Right cardiac atrium (tissue), 5 donors: ENCODE measurements around the gene TRAF7. TPM values are rescaled to one million over a fixed set of nuclear protein-coding genes. Genes with fewer than 3 reads are reported as not detected.

Experiments used
- ATAC-seq, 2 donors: fragments of 200-7000 bp; cut with Tn5 transposase; one replicate each; pipeline versions ENCODE4 v1.8.0 to v1.9.1; 2020; ENCODE audit warnings: moderate library complexity in 2 of 2, mild to moderate bottlenecking in 1 of 2
- DNase-seq, 3 donors: peaks; one replicate each; pipeline ENCODE4 v3.0.0-alpha.2; 2020
- H3K27ac ChIP-seq: one replicate; pipeline ENCODE4 v1.5.1; 2013; ENCODE audit warnings: mild to moderate bottlenecking, low read length, control low read depth, moderate library complexity
- H3K27me3 ChIP-seq: one replicate; pipeline ENCODE4 v1.6.1; 2013; ENCODE audit not compliant: control insufficient read depth, insufficient read depth
- H3K4me1 ChIP-seq: one replicate; pipeline ENCODE4 v1.6.1; 2013; ENCODE audit warnings: low read length; ENCODE audit not compliant: control insufficient read depth, insufficient read depth
- H3K4me3 ChIP-seq: one replicate; pipeline ENCODE4 v1.5.1; 2013; ENCODE audit warnings: low read length, control low read depth
- H3K9me3 ChIP-seq: one replicate; pipeline ENCODE4 v1.6.1; 2013; ENCODE audit warnings: low read length; ENCODE audit not compliant: control insufficient read depth
- WGBS: extraction: QIAGEN DNeasy Blood & Tissue Kit; methylation state at CpG from one replicate; pipeline ENCODE4 v1.1.7; 2013; 5-methylcytosine and 5-hydroxymethylcytosine counted together
- intact Hi-C, 4 donors: fragments of 100-400 bp; cut with DNase I; formaldehyde crosslinking; loops; one replicate each; pipeline versions ENCODE4 v1.11.0 to v1.14.0; 2022 to 2023
- polyA plus RNA-seq: library from polyadenylated mRNA; stranded (reverse); fragments of 200-250 nt; gene quantifications from one replicate; pipeline ENCODE4 v1.2.3, GENCODE V29; 2013
- total RNA-seq, 4 donors: library from RNA; stranded (reverse); fragmentation: NEBNext Ultra II Directional; extraction: Animal tissue kit (Norgen Biotek cat#: 25700); gene quantifications; one replicate each; pipeline ENCODE4 v1.2.1, GENCODE V29; 2021
- donor health status: healthy with polysubstance abuse.
- donor health status: DM: no; HTN: yes; CAD: no.
- donor health status: DM: no; HTN: no; CAD: no.
- donor health status: DM: no; HTN: yes; CAD: no; lungs with severe emphysema.
- donor health status: DM: yes; HTN: yes; CAD: no.

TRAF7 gene
- total and polyA plus RNA-seq, 5 donors, result 17.7 to 39.2 (median 31.1) TPM

DNA sequence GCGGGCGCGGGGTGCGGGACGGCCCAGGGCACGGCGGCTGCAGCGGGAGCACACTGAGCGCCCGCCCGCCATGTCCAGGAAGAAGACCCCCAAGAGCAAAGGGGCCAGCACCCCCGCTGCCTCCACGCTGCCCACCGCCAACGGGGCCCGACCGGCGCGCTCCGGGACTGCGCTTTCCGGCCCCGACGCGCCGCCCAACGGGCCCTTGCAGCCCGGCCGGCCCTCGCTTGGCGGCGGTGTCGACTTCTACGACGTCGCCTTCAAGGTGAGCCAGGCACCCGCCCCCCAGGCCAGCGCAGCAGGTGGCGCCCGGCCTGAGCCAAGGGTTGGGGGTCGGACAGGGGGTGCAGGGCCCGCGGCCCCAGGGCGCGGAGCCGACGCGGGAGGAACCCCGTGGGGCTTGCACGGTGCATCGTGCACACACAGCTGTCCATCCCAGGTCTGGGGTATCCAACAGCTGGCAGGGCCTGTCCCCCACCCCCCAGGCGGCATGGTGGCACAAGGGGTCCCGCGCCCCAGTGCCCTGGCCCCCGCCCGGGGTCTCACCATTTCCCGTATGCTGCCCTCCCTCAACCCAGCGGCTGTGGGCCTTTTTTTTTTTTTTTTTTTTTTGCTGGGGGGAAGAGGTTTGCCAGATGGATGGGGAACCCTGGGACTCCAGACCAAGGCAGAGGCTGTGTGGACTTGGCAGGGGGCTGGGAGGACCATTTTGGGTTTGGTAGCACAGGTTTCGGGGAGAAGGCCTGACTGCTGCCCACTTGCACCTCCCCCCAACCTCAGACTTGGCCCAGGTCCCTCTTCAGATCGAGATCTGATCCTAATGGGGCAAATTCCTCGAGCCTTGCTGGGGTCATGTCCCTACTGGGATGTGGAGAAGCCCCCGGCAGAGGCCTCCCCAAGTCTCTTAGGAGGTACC, 6.6 kb upstream of the TRAF7 start:
- H3K27me3 ChIP-seq, result no peaks in the 10 kb centered on the region
- WGBS, result 3% methylated on average over 62 of the region's 62 CpGs
- H3K4me3 ChIP-seq, result peak overlapping the region; percentile 55
- H3K27ac ChIP-seq, result no peak overlapping the region
- peaks cover 9% of the 10 kb centered on the region for H3K4me1 ChIP-seq
- H3K9me3 ChIP-seq, result no peaks in the 10 kb centered on the region
- DNase-seq (peak in 2 of 3 donors; percentile 25 to 65), ATAC-seq (no peak)
- intact Hi-C loops, result loop anchor here in 1 of 4 donors (10.0 kb wide), 1 partner anchor 124 kb away; the partner anchor contains the start of gene NHERF2

DNA sequence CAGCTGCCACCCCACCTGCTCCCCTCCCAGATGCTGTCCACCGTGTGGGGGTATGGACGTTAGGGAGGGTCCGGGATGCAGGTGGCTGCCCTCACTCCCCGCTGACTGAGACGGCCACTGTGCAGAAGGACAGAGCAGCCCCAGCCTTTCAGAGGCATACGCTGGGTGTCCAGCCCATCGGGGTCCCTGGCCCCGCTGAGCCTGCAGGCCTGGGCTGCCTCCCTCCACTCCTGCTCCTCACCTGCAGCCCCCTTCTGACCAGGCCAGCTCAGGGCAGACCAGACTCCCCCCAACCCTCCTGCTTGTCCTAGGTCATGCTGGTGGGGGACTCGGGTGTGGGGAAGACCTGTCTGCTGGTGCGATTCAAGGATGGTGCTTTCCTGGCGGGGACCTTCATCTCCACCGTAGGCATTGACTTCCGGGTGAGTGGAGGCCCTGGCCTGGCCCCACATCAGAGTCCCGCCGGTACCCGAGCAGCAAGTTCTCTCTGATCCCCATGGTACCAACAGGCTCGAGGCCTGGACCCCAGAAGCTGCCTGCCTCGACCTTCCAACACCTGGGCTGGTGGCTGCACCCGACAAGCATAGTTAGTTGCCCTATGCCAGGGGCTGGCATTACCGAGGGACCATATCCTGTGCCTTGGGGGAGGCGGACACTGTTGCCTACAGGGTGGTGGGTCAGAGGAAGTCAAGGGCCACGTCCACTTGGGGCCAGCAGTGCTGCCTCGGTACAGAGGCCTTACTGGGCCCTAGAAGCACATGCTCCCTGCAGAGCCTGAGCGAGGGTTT, 5.8 kb upstream of the TRAF7 start:
- DNase-seq (peak in 2 of 3 donors; percentile 20 to 56), ATAC-seq (no peak)
- Histone ChIP-seq H3K4me1 (peaks cover 11% of the 10 kb centered on the region), H3K27ac (no peak overlapping the region), H3K27me3 (no peaks in the 10 kb centered on the region), H3K4me3 (no peak overlapping the region), H3K9me3 (no peaks in the 10 kb centered on the region)
- 68% methylated on average over 24 of the region's 24 CpGs for whole genome bisulfite sequencing
- intact Hi-C loops, result loop anchor here in 2 of 4 donors (5.0 to 10.0 kb wide), 3 partner anchors 55 to 148 kb away; partner anchors contain the start of genes MLST8 (in 1 of the 2) and NHERF2 (in 1 of the 2)

DNA sequence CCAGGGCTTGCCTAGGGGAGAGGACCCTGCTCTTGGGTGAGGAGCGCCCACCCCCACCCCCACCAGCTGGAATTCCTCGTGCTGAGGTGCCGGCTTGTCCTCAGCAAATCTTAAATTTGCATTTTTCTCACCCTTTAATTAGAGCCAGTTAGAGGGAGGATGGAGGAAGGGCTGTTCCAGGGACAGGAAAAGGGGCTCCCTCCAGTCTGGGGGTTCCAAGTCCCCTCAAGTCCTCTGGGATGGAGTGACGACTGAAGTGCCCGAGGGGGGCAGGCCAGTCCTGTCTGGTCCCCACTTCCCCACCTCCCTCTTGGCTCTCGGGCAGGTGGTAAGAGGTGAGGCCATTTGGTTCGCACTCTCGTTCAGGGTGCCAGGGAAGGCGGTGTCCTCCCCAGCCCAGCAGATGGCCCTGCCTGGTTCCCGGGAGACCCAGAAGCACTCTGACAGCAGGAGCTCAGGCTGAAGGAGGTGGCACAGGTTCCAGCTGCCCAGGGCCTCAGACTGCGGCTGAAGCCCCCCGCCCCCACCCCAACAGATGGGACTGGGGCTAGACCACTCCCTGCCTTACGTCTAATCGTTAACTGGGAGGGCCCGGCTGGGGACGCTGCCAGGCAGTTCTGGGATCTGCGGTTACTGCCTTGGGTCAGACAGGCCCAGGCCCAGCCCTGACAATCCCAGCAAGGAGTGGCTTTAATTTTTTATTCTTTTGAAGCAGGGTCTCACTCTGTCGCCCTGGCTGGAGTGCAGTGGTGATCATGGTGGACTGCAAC, 5.0 kb upstream of the TRAF7 start:
- no peaks in the 10 kb centered on the region for H3K9me3 ChIP-seq
- intact Hi-C loops, result loop anchor here in 1 of 4 donors (5.0 to 10.0 kb wide), 2 partner anchors 54 to 148 kb away; partner anchors contain the start of gene MLST8
- WGBS, result 58% methylated on average over 18 of the region's 18 CpGs
- no peaks in the 10 kb centered on the region for H3K27me3 ChIP-seq
- ATAC-seq, result no peak
- H3K27ac ChIP-seq, result no peak overlapping the region
- no peak overlapping the region for H3K4me3 ChIP-seq
- peak in 2 of 3 donors; percentile 24 to 69 for DNase-seq
- H3K4me1 ChIP-seq, result peaks cover 11% of the 10 kb centered on the region

DNA sequence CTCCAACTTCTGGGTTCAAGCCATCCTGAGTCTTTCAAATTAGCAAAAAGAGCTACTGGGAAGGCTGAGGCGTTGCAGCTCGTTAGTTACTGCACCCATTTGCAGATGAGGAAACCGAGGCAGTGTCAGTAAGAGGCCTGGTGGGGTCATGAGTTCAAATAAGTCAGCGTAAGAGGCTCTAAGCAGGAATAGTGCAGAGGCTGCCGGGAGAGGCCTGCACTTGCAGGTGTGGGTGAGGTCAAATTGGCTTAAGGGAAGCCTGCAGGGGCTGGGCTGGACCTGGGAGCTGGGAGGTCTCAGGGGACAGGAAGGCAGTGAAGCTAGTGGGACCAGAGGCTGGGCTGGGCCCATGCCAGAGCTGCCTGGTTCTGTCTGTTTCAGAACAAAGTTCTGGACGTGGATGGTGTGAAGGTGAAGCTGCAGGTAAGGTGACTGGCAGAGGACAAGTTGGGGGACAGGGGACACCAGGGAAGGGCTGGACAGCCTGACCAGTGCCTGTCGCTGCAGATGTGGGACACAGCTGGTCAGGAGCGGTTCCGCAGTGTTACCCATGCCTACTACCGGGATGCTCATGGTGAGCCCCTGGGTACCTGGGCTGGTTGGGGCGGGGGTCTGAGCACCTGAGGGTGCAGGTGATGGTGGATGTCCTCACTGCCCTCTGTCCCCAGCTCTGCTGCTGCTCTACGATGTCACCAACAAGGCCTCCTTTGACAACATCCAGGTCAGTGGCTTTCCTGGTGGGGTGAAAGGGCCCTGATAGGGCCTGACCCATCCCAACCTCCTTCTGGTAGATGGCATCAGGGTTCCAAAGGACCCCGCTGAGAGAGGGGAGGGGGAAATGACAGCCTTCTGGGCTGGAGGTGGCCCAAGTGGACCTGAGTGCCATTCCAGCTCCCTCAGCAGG, 4.1 kb upstream of the TRAF7 start:
- no peaks in the 10 kb centered on the region for H3K9me3 ChIP-seq
- DNase-seq (peak in 2 of 3 donors; percentile 31 to 51), ATAC-seq (no peak)
- no peaks in the 10 kb centered on the region for H3K27me3 ChIP-seq
- no peak overlapping the region for H3K4me3 ChIP-seq
- H3K27ac ChIP-seq, result no peak overlapping the region
- intact Hi-C loops, result loop anchor here in 1 of 4 donors (5.0 to 10.0 kb wide), 2 partner anchors 53 to 149 kb away; partner anchors contain the start of gene MLST8
- 80% methylated on average over 13 of the region's 13 CpGs for WGBS
- H3K4me1 ChIP-seq, result peaks cover 11% of the 10 kb centered on the region

DNA sequence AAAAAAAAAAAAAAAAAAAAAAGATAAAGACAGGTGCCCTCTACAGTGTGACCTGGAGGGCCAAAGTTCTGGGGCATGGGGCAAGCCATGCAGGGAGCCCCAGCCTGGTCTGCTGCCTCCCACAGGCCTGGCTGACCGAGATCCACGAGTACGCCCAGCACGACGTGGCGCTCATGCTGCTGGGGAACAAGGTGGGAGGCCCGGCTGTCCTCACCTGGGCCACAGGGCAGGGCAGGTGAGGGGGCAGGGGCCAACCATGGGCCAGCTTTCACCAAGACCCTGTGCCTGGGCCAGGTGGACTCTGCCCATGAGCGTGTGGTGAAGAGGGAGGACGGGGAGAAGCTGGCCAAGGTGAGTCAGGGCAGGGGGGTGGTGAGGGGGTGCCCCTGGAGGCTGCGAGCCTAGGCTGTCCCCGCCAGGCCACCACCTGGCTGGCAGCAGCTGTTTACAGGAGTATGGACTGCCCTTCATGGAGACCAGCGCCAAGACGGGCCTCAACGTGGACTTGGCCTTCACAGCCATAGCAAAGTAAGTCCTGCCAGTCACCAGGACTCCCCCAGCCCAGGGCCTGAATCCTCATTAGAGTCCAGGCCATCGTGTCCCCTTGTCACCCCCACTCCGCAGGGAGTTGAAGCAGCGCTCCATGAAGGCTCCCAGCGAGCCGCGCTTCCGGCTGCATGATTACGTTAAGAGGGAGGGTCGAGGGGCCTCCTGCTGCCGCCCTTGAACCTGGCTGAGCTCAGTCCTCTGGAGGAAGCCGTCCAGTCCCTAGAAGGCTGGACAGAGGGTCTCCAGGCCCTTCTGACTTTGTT, 2.7 kb upstream of the TRAF7 start:
- H3K27ac ChIP-seq, result peak overlapping the region; percentile 63
- DNase-seq (peak in 1 of 3 donors; percentile 68), ATAC-seq (no peak)
- H3K4me1 ChIP-seq, result peaks cover 11% of the 10 kb centered on the region
- H3K4me3 ChIP-seq, result peak overlapping the region; percentile 77
- H3K9me3 ChIP-seq, result no peaks in the 10 kb centered on the region
- WGBS, result 36% methylated on average over 25 of the region's 25 CpGs
- intact Hi-C loops, result loop anchor here in 1 of 4 donors (5.0 to 10.0 kb wide), 2 partner anchors 52 to 151 kb away; partner anchors contain the start of gene MLST8
- H3K27me3 ChIP-seq, result no peaks in the 10 kb centered on the region

DNA sequence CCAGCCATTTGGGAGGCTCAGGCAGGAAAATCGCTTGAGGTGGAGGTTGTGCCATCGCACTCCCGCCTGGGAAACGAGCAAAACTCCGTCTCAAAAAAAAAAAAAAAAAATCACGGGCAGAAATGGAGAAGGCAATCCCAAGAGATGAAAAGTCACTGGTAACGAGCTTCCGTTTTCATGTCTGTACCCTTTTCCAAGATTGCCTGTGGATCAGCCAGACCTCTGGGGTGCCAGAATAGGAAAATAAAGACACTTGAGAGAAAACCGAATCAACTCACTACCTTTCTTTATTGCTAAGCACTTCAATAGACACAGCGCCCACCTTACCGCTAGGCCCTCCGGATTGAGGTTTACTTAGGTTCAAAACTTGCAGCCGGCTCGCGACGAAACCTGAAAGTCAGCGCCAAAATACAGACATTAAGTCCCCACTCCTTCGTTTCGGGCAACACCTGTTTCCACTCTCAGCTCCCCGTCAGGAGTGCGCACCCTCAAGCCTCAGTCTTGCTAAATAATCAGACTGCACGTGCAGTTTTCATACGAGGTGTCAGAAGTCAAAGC, 970 bp upstream of the TRAF7 start:
- intact Hi-C loops, result loop anchor here in 1 of 4 donors (5.0 to 10.0 kb wide), 2 partner anchors 50 to 152 kb away; partner anchors contain the start of gene MLST8
- WGBS, result 4% methylated on average over 23 of the region's 23 CpGs
- Histone ChIP-seq H3K9me3 (no peaks in the 10 kb centered on the region), H3K4me3 (peak overlapping the region; percentile 77), H3K27me3 (no peaks in the 10 kb centered on the region), H3K27ac (peak overlapping the region; percentile 65), H3K4me1 (peaks cover 11% of the 10 kb centered on the region)
- peak in 2 of 3 donors; percentile 24 to 47 for DNase-seq
- ATAC-seq, result no peak

DNA sequence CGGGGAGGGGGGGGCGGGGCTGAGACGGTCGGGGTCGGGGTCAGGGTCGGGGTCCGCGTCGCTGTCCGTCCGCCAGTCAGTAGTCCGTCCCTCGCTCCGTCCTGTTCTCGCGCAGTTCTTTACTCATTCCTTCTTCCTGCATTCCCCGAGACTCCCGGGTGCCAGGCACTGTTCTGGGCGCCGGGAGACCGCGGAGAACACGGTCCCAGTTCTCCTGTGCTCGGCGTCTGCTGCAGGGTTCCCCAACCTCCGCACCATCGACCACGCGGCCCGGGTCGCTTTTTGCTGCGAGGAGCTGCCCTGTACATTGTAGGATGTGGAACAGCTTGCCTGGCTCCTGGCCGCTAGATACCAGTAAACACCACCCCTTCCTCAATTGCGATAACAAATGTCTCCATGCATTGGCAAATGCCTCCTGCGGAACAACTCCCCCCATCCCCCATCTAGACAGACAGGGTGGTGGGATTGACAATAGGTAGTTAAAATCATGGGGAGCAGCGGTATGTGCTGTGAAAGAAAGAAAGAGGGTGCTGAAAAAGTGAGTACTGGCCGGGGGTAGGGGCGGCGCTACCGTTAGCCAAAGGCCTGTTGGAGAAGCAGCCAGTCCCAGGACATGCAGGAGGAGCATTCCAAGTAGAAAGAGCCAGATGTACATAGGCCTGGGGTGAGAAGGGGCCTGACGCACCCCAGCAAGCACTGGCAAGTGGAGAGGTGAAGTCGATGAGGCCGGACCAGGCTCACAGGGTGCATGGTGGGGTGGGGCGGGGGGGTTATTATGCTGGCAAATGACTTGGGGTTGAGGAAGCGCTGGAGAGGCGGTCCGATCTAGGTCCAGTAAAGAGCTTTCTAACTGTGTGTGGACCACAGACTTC, 631 bp downstream of the TRAF7 start:
- peak overlapping the region; percentile 83 for H3K4me3 ChIP-seq
- peak overlapping the region; percentile 6 for H3K27ac ChIP-seq
- intact Hi-C loops, result loop anchor here in 1 of 4 donors (10.0 kb wide), 1 partner anchor 49 kb away; the partner anchor contains the start of gene MLST8
- no peaks in the 10 kb centered on the region for H3K27me3 ChIP-seq
- 6% methylated on average over 46 of the region's 47 CpGs for WGBS
- H3K4me1 ChIP-seq, result peaks cover 13% of the 10 kb centered on the region
- ATAC-seq (no peak), DNase-seq (peak in 1 of 3 donors; percentile 37)
- H3K9me3 ChIP-seq, result no peaks in the 10 kb centered on the region

DNA sequence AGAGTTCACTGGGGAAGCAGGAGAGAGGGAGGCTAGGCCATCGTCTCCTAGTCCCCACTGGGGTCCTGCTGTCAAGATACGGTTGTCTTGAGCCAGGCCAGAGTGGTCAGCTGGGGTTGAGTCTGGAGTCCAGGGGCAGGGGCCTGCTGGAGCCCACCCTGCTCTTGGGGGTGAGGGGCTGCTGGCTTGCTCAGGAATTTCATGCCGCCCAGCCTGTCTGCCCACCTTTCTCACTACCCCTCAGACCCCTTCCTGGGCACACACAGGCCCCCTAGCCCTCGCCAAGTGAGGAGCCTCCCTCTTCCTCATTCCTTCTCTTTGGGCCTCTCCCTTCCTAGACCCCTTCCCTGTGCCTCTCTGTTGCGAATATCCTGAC, 1.3 kb downstream of the TRAF7 start:
- no peaks in the 10 kb centered on the region for H3K9me3 ChIP-seq
- H3K4me3 ChIP-seq, result no peak overlapping the region
- WGBS, result 64% methylated on average over 5 of the region's 5 CpGs
- peak in 1 of 3 donors; percentile 18 for DNase-seq
- no peak overlapping the region for H3K27ac ChIP-seq
- ATAC-seq, result no peak
- H3K27me3 ChIP-seq, result no peaks in the 10 kb centered on the region
- intact Hi-C loops, result loop anchor here in 1 of 4 donors (10.0 kb wide), 1 partner anchor 48 kb away; the partner anchor contains the start of gene MLST8
- H3K4me1 ChIP-seq, result peaks cover 13% of the 10 kb centered on the region
